GM19395 (cell line): Measurements from ENCODE around the gene HNF4A.

ENCODE experiments used
- ATAC-seq: cut with Tn5 transposase; IDR thresholded peaks from one replicate; pipeline ENCODE4 v1.9.1; 2021; ENCODE audit warnings: mild to moderate bottlenecking, moderate library complexity; ENCODE audit not compliant: unreplicated experiment

HNF4A gene

GRCh38 chr20:44390280-44390679, 34.8 kb downstream of the HNF4A start:
- no peak for ATAC-seq

- no peak for ATAC-seq
These were observed 36.7 kb downstream of the HNF4A start for GRCh38 chr20:44392088-44392775.

- no peak for ATAC-seq
These were observed 37.5 kb downstream of the HNF4A start for GRCh38 chr20:44392776-44393607.

GRCh38 chr20:44393608-44394451, 38.3 kb downstream of the HNF4A start:
- ATAC-seq: no peak

GRCh38 chr20:44394452-44394701, 38.9 kb downstream of the HNF4A start:
- no peak for ATAC-seq

GRCh38 chr20:44394702-44395460, 39.4 kb downstream of the HNF4A start:
- no peak for ATAC-seq

GRCh38 chr20:44395461-44396340, 40.2 kb downstream of the HNF4A start:
- no peak for ATAC-seq

GRCh38 chr20:44396369-44397130, 41.1 kb downstream of the HNF4A start:
- ATAC-seq: no peak

GRCh38 chr20:44398335-44398734, 42.8 kb downstream of the HNF4A start:
- no peak for ATAC-seq

- no peak for ATAC-seq
These were observed 43.9 kb downstream of the HNF4A start for GRCh38 chr20:44399446-44399845.

- no peak for ATAC-seq
These were observed 45.1 kb downstream of the HNF4A start for GRCh38 chr20:44400671-44400969.

GRCh38 chr20:44400970-44401769, 45.7 kb downstream of the HNF4A start:
- ATAC-seq: no peak

- ATAC-seq: no peak
These were observed 46.4 kb downstream of the HNF4A start for GRCh38 chr20:44401770-44402390.

GRCh38 chr20:44402391-44403193, 47.1 kb downstream of the HNF4A start:
- no peak for ATAC-seq

- no peak for ATAC-seq
These were observed 48.0 kb downstream of the HNF4A start for GRCh38 chr20:44403194-44404112.
